Body of pancreas (tissue), 4 donors: Measurements from ENCODE around the gene ZNF839. TPM values are rescaled to one million over a fixed set of nuclear protein-coding genes. Genes with fewer than 3 reads are reported as not detected.

Source experiments
- ATAC-seq: fragments of 150-250 bp; one replicate; pipeline ENCODE4 v1.9.1; 2016
- DNase-seq, 4 donors: peaks; one replicate each; pipeline ENCODE4 v3.0.0-alpha.2; 2019
- H3K27ac ChIP-seq, 4 donors: fragments of 200-600 bp; sonication (generic); 1 replicate in 3 of 4; 2 replicates in 1 of 4; pipeline versions ENCODE4 v1.5.1 to v1.6.1; 2016 to 2019; ENCODE audit warnings: mild to moderate bottlenecking in 1 of 4, mixed read lengths in 1 of 4, moderate library complexity in 1 of 4
- H3K27me3 ChIP-seq, 2 donors: fragments of 200-600 bp; sonication (generic); one replicate each; pipeline ENCODE4 v1.6.0; 2016; ENCODE audit warnings: mild to moderate bottlenecking in 1 of 2
- H3K36me3 ChIP-seq, 2 donors: fragments of 200-600 bp; sonication (generic); replicated peaks in 1 of 2; 2 replicates each; pipeline ENCODE4 v1.5.1; 2016; ENCODE audit warnings: low read depth in 2 of 2; ENCODE audit not compliant: insufficient read depth in 1 of 2
- H3K4me1 ChIP-seq: fragments of 200-600 bp; sonication (generic); one replicate; pipeline ENCODE4 v1.6.0; 2016
- H3K4me3 ChIP-seq, 2 donors: fragments of 200-600 bp; sonication (generic); 1 replicate in 1 of 2; 2 replicates in 1 of 2; pipeline ENCODE4 v1.5.1; 2016 to 2019
- H3K9me3 ChIP-seq, 3 donors: fragments of 200-600 bp; sonication (generic); 1 replicate in 2 of 3; 2 replicates in 1 of 3; pipeline ENCODE4 v1.5.1; 2016
- POLR2A ChIP-seq, 3 donors: fragments of 450-650 bp; IDR thresholded peaks; one replicate each; pipeline ENCODE4 v1.6.1; 2016; ENCODE audit warnings: antibody characterized with exemption in 3 of 3, mild to moderate bottlenecking in 2 of 3
- WGBS, 2 donors: methylation state at CpG; one replicate each; pipeline ENCODE4 v1.1.5; 2017; 5-methylcytosine and 5-hydroxymethylcytosine counted together
- intact Hi-C: fragments of 100-400 bp; cut with DNase I; formaldehyde crosslinking; loops from one replicate; pipeline ENCODE4 v1.15.1; 2023
- total RNA-seq, 2 donors: library from RNA; depleted of rRNA; stranded (reverse); fragments of >200 nt; gene quantifications; one replicate each; pipeline ENCODE4 v1.1.0, GENCODE V29; 2016
- TF ChIP-seq, protein P1 (sequence below), 7 experiments: fragments of 450-650 bp in 4 of 7; fragments of 200-600 bp in 3 of 7; sonication (generic) in 3 of 7; IDR thresholded peaks; one replicate each; pipeline ENCODE4 v1.5.1; 2016 to 2019; ENCODE audit warnings: antibody characterized with exemption in 7 of 7

ZNF839 gene
- total RNA-seq, 2 donors from 2014 or later = 8.0 to 22.1 TPM

DNA sequence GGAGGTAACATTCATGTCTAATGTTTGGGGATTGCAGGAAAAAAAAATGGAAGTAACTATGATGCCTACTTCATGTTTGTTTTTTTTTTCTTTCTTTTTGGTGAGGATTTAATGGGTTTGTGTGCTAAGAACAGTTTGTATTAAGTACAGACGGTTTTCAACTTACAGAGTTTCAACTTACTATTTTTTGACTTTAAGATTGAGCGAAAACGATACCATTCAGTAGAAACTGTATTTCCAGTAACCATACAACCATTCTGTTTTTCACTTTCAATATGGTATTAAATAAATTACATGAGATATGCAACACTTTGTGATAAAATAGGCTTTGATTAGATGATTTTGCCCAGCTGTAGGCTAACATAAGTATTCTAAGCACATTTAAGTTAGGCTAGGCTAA is 53.6 kb downstream of the ZNF839 start:
- peaks cover 7% of the 10 kb centered on the region for H3K4me1 ChIP-seq
- no peak for DNase-seq
- H3K4me3 ChIP-seq = no peak overlapping the region
- intact Hi-C loops = no loop called here
- WGBS, 2 donors = 81 to 87% methylated on average over 3 of the region's 3 CpGs
- no peaks in the 10 kb centered on the region for H3K27me3 ChIP-seq
- no peak for ATAC-seq
- TF ChIP-seq, protein P1, sequence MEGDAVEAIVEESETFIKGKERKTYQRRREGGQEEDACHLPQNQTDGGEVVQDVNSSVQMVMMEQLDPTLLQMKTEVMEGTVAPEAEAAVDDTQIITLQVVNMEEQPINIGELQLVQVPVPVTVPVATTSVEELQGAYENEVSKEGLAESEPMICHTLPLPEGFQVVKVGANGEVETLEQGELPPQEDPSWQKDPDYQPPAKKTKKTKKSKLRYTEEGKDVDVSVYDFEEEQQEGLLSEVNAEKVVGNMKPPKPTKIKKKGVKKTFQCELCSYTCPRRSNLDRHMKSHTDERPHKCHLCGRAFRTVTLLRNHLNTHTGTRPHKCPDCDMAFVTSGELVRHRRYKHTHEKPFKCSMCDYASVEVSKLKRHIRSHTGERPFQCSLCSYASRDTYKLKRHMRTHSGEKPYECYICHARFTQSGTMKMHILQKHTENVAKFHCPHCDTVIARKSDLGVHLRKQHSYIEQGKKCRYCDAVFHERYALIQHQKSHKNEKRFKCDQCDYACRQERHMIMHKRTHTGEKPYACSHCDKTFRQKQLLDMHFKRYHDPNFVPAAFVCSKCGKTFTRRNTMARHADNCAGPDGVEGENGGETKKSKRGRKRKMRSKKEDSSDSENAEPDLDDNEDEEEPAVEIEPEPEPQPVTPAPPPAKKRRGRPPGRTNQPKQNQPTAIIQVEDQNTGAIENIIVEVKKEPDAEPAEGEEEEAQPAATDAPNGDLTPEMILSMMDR (IDR thresholded peaks at IDR 0.05) = no peak
- no peak for TF ChIP-seq POLR2A (IDR thresholded peaks at IDR 0.05)
- H3K9me3 ChIP-seq = no peaks in the 10 kb centered on the region
- no peak overlapping the region for H3K27ac ChIP-seq
- H3K36me3 ChIP-seq = peaks cover 0 to 3% of the 10 kb centered on the region in 2 donors

DNA sequence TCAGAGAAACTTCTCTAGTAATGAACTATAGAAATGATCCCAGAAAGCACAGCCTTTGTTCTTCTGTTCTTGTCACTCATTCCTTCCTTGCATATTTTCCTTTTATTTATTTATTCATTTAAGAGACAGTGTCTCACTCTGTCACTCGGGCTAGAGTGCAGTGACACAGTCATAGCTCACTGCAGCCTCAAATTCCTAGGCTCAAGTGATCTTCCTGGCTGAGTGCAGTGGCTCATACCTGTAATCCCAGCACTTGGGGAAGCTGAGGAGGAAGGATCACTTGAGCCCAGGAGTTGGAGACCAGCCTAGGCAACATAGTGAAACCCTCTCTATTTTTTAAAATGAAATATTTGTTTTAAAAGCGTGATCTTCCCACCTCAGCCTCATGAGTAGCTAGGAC is 54.7 kb downstream of the ZNF839 start:
- no peak for DNase-seq
- H3K9me3 ChIP-seq = no peaks in the 10 kb centered on the region
- no peaks in the 10 kb centered on the region for H3K27me3 ChIP-seq
- H3K27ac ChIP-seq = no peak overlapping the region
- H3K36me3 ChIP-seq = peaks cover 0 to 3% of the 10 kb centered on the region in 2 donors
- TF ChIP-seq, protein P1 (IDR thresholded peaks at IDR 0.05) = no peak
- no peak for TF ChIP-seq POLR2A (IDR thresholded peaks at IDR 0.05)
- 78 to 92% methylated on average over 2 of the region's 2 CpGs for WGBS, 2 donors
- H3K4me1 ChIP-seq = peaks cover 7% of the 10 kb centered on the region
- H3K4me3 ChIP-seq = no peak overlapping the region
- intact Hi-C loops = no loop called here
- ATAC-seq = no peak

DNA sequence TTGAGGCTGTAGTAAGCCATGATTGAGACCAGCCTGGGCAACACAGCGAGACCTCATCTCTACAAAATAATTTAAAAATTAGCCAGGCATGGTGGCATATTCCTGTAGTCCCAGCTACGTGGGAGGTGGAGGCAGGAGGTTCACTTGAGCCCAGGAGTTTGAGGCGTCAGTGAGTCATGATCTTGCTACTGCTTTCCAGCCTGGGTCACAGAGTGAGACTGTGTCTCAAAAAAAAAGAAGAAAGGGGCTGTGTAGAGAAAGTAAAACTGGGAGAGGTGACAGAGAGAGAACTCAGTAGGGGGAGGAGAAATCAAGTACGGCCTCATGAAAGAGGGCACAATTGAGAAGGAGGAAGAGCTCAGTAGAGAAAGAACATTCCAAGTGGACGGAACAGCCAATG is 55.6 kb downstream of the ZNF839 start:
- ATAC-seq (no peak), DNase-seq (no peak)
- Histone ChIP-seq H3K36me3 (peaks cover 0 to 3% of the 10 kb centered on the region in 2 donors), H3K27me3 (no peaks in the 10 kb centered on the region), H3K4me1 (peaks cover 7% of the 10 kb centered on the region), H3K9me3 (no peaks in the 10 kb centered on the region), H3K27ac (no peak overlapping the region), H3K4me3 (no peak overlapping the region)
- TF ChIP-seq, protein P1 (IDR thresholded peaks at IDR 0.05) = no peak
- TF ChIP-seq POLR2A (IDR thresholded peaks at IDR 0.05) = no peak
- intact Hi-C loops = no loop called here
- WGBS, 2 donors = 91 to 96% methylated on average over 5 of the region's 5 CpGs

DNA sequence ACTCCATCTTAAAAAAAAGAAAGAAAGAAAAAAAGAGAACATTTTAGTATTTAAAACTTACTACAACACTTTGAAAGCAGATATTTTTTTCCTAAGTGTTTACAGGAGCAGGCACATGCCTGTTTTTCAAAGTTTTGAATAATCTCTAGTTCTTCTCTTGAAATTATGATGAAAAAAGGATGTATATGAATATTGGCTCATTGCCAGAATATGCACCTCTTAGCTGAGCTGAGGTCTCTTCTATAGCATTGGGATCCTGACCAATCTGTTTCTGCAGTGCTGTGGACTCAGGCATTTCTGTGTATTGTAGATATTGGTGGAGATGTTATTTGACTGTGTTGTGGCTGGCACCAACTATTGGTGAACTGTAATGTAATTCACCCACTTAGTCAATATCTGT is 58.1 kb downstream of the ZNF839 start:
- intact Hi-C loops = no loop called here
- Histone ChIP-seq H3K4me3 (no peak overlapping the region), H3K4me1 (peaks cover 7% of the 10 kb centered on the region), H3K9me3 (no peaks in the 10 kb centered on the region), H3K27ac (no peak overlapping the region), H3K27me3 (no peaks in the 10 kb centered on the region), H3K36me3 (peaks cover 0 to 3% of the 10 kb centered on the region in 2 donors)
- TF ChIP-seq POLR2A (IDR thresholded peaks at IDR 0.05) = no peak
- TF ChIP-seq, protein P1 (IDR thresholded peaks at IDR 0.05) = no peak
- DNase-seq (no peak), ATAC-seq (no peak)

DNA sequence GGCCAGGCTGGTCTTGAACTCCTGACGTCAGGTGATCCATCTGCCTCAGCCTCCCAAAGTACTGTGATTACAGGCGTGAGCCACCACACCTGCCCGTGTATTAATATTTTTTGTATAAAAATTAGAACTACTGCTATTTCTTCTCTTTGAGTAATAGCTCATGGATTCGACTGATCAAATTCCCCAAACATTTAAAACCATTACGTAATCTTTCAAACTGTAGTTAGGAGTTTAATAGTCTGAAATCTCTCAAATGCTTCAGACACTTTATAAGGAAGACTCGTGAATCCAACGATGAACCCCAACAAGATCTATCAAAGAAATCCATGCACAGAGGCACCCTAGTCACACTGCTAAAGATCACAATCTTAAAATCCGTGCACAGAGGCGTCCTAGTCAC is 59.3 kb downstream of the ZNF839 start:
- no peaks in the 10 kb centered on the region for H3K9me3 ChIP-seq
- H3K4me3 ChIP-seq = no peak overlapping the region
- no peak for TF ChIP-seq POLR2A (IDR thresholded peaks at IDR 0.05)
- TF ChIP-seq, protein P1 (IDR thresholded peaks at IDR 0.05) = no peak
- H3K27ac ChIP-seq = no peak overlapping the region
- peaks cover 0 to 3% of the 10 kb centered on the region in 2 donors for H3K36me3 ChIP-seq
- no peaks in the 10 kb centered on the region for H3K27me3 ChIP-seq
- intact Hi-C loops = no loop called here
- WGBS, 2 donors = 94 to 96% methylated on average over 9 of the region's 9 CpGs
- ATAC-seq (no peak), DNase-seq (no peak)
- peaks cover 7% of the 10 kb centered on the region for H3K4me1 ChIP-seq
